ENCODE data around the gene IGFBP4. TPM values are rescaled to one million over a fixed set of nuclear protein-coding genes. Genes with fewer than 3 reads are reported as not detected.
A peak's percentile ranks its signal among the peaks of the same experiment; 100 is the strongest.
"Not testable (repeated sequence)": the region's sequence is repeated elsewhere in the genome, so short reads cannot be mapped to it uniquely, and the experiment has no call there.

The IGFBP4 gene
- total RNA-seq (2021; fragmentation: NEBNext Ultra II Directional; extraction: Animal tissue kit (Norgen Biotek cat#: 25700)): 100 to 1,000 TPM; 575 to 816 (median 659) TPM
- long read RNA-seq, transcript IGFBP4-201 (4 exons, 2,200 nt): major isoform, 616 of 758 reads
- long read RNA-seq, partial matches to known transcripts: 140 of 758 reads
- long read RNA-seq, other reads (novel, unspliced or antisense): 2 of 758 reads

- peaks cover 4% of the 10 kb centered on the region for H3K27me3 Mint-ChIP-seq (ENCODE audit: insufficient read depth)
- peak within 1 kb of the TSS; percentile 96 for H3K4me3 Mint-ChIP-seq
- H3K36me3 Mint-ChIP-seq (ENCODE audit: low read depth): peaks cover 20% of the 10 kb centered on the region
- H3K4me1 Mint-ChIP-seq (ENCODE audit: low read depth): peaks cover 38% of the 10 kb centered on the region
- H3K27ac Mint-ChIP-seq: peak within 1 kb of the TSS; percentile 92
- peak; percentile 59 for TF ChIP-seq CTCF (IDR thresholded peaks at IDR 0.05)
- no peaks in the 10 kb centered on the region for H3K9me3 Mint-ChIP-seq
- peak; percentile 65 for DNase-seq
Measured at GRCh38 chr17:40443196-40443987, at the start of gene IGFBP4. TSS of gene IGFBP4 (plus strand) at chr17:40443450. CDS start at chr17:40443736, 286 bp downstream.

GRCh38 chr17:40399185-40399584 is 44.1 kb upstream of the IGFBP4 start:
- Mint-ChIP-seq H3K36me3 (ENCODE audit: low read depth) (peaks cover 26% of the 10 kb centered on the region; the same call in 1 of the 2 replicates), H3K9me3 (no peaks in the 10 kb centered on the region), H3K27ac (peak overlapping the region; percentile 18; the same call in 1 of the 2 replicates), H3K4me3 (no peak overlapping the region), H3K4me1 (ENCODE audit: low read depth) (peaks cover 5% of the 10 kb centered on the region; the same call in 1 of the 2 replicates), H3K27me3 (ENCODE audit: insufficient read depth) (no peaks in the 10 kb centered on the region)
- DNase-seq: peak; percentile 29
- TF ChIP-seq CTCF (IDR thresholded peaks at IDR 0.05): peak; percentile 84

GRCh38 chr17:40402668-40403067 is 40.6 kb upstream of the IGFBP4 start:
- Mint-ChIP-seq H3K4me3 (no peak overlapping the region), H3K27ac (peak overlapping the region; percentile 36; the same call in 1 of the 2 replicates), H3K4me1 (ENCODE audit: low read depth) (peaks cover 5% of the 10 kb centered on the region; the same call in 1 of the 2 replicates), H3K9me3 (no peaks in the 10 kb centered on the region), H3K36me3 (ENCODE audit: low read depth) (peaks cover 31% of the 10 kb centered on the region; the same call in 1 of the 2 replicates), H3K27me3 (ENCODE audit: insufficient read depth) (no peaks in the 10 kb centered on the region)
- no peak for DNase-seq
- peak; percentile 8; the same call in 1 of the 2 replicates for TF ChIP-seq CTCF (IDR thresholded peaks at IDR 0.05)

GRCh38 chr17:40404003-40404402 is 39.2 kb upstream of the IGFBP4 start:
- Mint-ChIP-seq H3K4me3 (no peak overlapping the region), H3K4me1 (ENCODE audit: low read depth) (peaks cover 5% of the 10 kb centered on the region; the same call in 1 of the 2 replicates), H3K9me3 (no peaks in the 10 kb centered on the region), H3K27me3 (ENCODE audit: insufficient read depth) (no peaks in the 10 kb centered on the region), H3K27ac (peak overlapping the region; percentile 32; the same call in 1 of the 2 replicates), H3K36me3 (ENCODE audit: low read depth) (peaks cover 31% of the 10 kb centered on the region; the same call in 1 of the 2 replicates)
- no peak for DNase-seq
- TF ChIP-seq CTCF (IDR thresholded peaks at IDR 0.05): no peak

GRCh38 chr17:40407460-40407859 is 35.8 kb upstream of the IGFBP4 start:
- Mint-ChIP-seq H3K36me3 (ENCODE audit: low read depth) (peaks cover 12% of the 10 kb centered on the region; the same call in 1 of the 2 replicates), H3K9me3 (no peaks in the 10 kb centered on the region), H3K27me3 (ENCODE audit: insufficient read depth) (peaks cover 1% of the 10 kb centered on the region; the same call in 1 of the 2 replicates), H3K4me3 (no peak overlapping the region), H3K4me1 (ENCODE audit: low read depth) (peaks cover 6% of the 10 kb centered on the region), H3K27ac (no peak overlapping the region)
- no peak for TF ChIP-seq CTCF (IDR thresholded peaks at IDR 0.05)
- no peak for DNase-seq

GRCh38 chr17:40409540-40409939 is 33.7 kb upstream of the IGFBP4 start:
- not testable (repeated sequence) for H3K9me3 Mint-ChIP-seq, H3K27ac Mint-ChIP-seq

More at GRCh38 chr17:40409540-40409939, 33.7 kb upstream of the IGFBP4 start:
- DNase-seq; H3K4me3 Mint-ChIP-seq; H3K27me3 Mint-ChIP-seq (ENCODE audit: insufficient read depth): not testable (repeated sequence)
- Mint-ChIP-seq H3K4me1 (ENCODE audit: low read depth) (peaks cover 14% of the 10 kb centered on the region), H3K36me3 (ENCODE audit: low read depth) (peaks cover 12% of the 10 kb centered on the region; the same call in 1 of the 2 replicates)
